ENCODE measurements around the gene FLNB. TPM values are rescaled to one million over a fixed set of nuclear protein-coding genes. Genes with fewer than 3 reads are reported as not detected.

FLNB gene
- total and polyA plus RNA-seq, 10 of the 15 experiments (the other 5 are each of a cell fraction or from before 2014, with no cell fraction given), result 13.6 to 51.8 (median 26.4) TPM

- TF ChIP-seq CTCF (IDR thresholded peaks at IDR 0.05 in 2 of 3, conservative IDR thresholded peaks at IDR 0.05 in 1 of 3; ENCODE audit: control insufficient read depth in 2 of 3, extremely low read depth in 1 of 3, insufficient read depth in 1 of 3, low read depth in 3 of 3, low read length in 3 of 3) (no peak), PAX5 (IDR thresholded peaks at IDR 0.05; ENCODE audit: borderline replicate concordance, low read depth, low read length) (peak; percentile 51; the same call in 1 of the 2 replicates), RAD51 (IDR thresholded peaks at IDR 0.05) (peak; percentile 71), POLR2AphosphoS5 (IDR thresholded peaks at IDR 0.05; ENCODE audit: low read length) (no peak), GATAD2B (conservative IDR thresholded peaks at IDR 0.05; ENCODE audit: low read depth) (peak; percentile 90; the same call in 1 of the 2 replicates), BRCA1 (IDR thresholded peaks at IDR 0.05; ENCODE audit: low read depth, low read length) (no peak), ZNF24 (IDR thresholded peaks at IDR 0.05) (no peak), CBX5 (IDR thresholded peaks at IDR 0.05; ENCODE audit: low read depth) (no peak), CBX3 (IDR thresholded peaks at IDR 0.05; ENCODE audit: borderline replicate concordance, low read depth) (no peak), NR2C1 (IDR thresholded peaks at IDR 0.05) (peak; percentile 27; the same call in 1 of the 2 replicates), RB1 (IDR thresholded peaks at IDR 0.05; ENCODE audit: borderline replicate concordance) (no peak), BCLAF1 (IDR thresholded peaks at IDR 0.05) (no peak), ZSCAN29 (IDR thresholded peaks at IDR 0.05) (no peak), BCL11A (IDR thresholded peaks at IDR 0.05; ENCODE audit: low read depth, low read length) (no peak), RELB (IDR thresholded peaks at IDR 0.05; ENCODE audit: low read depth) (peak; percentile 87), ZNF622 (IDR thresholded peaks at IDR 0.05) (no peak), HDAC6 (IDR thresholded peaks at IDR 0.05; ENCODE audit: unreplicated experiment) (no peak)
- TF ChIP-seq, protein P1, sequence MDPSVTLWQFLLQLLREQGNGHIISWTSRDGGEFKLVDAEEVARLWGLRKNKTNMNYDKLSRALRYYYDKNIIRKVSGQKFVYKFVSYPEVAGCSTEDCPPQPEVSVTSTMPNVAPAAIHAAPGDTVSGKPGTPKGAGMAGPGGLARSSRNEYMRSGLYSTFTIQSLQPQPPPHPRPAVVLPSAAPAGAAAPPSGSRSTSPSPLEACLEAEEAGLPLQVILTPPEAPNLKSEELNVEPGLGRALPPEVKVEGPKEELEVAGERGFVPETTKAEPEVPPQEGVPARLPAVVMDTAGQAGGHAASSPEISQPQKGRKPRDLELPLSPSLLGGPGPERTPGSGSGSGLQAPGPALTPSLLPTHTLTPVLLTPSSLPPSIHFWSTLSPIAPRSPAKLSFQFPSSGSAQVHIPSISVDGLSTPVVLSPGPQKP (IDR thresholded peaks at IDR 0.05; ENCODE audit: low read depth, low read length), result no peak
- TF ChIP-seq, protein P2, sequence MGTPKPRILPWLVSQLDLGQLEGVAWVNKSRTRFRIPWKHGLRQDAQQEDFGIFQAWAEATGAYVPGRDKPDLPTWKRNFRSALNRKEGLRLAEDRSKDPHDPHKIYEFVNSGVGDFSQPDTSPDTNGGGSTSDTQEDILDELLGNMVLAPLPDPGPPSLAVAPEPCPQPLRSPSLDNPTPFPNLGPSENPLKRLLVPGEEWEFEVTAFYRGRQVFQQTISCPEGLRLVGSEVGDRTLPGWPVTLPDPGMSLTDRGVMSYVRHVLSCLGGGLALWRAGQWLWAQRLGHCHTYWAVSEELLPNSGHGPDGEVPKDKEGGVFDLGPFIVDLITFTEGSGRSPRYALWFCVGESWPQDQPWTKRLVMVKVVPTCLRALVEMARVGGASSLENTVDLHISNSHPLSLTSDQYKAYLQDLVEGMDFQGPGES (IDR thresholded peaks at IDR 0.05), result no peak
- TF ChIP-seq, protein P3, sequence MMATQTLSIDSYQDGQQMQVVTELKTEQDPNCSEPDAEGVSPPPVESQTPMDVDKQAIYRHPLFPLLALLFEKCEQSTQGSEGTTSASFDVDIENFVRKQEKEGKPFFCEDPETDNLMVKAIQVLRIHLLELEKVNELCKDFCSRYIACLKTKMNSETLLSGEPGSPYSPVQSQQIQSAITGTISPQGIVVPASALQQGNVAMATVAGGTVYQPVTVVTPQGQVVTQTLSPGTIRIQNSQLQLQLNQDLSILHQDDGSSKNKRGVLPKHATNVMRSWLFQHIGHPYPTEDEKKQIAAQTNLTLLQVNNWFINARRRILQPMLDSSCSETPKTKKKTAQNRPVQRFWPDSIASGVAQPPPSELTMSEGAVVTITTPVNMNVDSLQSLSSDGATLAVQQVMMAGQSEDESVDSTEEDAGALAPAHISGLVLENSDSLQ (IDR thresholded peaks at IDR 0.05), result peak; percentile 96
These were observed 108.1 kb downstream of the FLNB start (continued) for GRCh38 chr3:58116161-58116955.

Data from GM12878 (cell line).